MM.1S (cell line): Measurements from ENCODE around the gene TMEM150C.

Experiments
- DNase-seq: peaks from one replicate; pipeline ENCODE4 v3.0.0-alpha.2; 2015
- H2AFZ ChIP-seq: fragments of 300-600 bp; sonication (generic); 2 replicates; pipeline ENCODE4 v1.6.0; 2016; ENCODE audit warnings: antibody characterized with exemption, low read length
- H3F3A ChIP-seq: fragments of 300-600 bp; sonication (generic); 2 replicates; pipeline ENCODE4 v1.6.1; 2016; ENCODE audit warnings: mild to moderate bottlenecking, antibody characterized with exemption, low read length, moderate library complexity, mixed read lengths; ENCODE audit not compliant: insufficient read depth
- H3K27ac ChIP-seq: fragments of 300-600 bp; sonication (generic); 2 replicates; pipeline ENCODE4 v1.5.1; 2016; ENCODE audit warnings: mild to moderate bottlenecking, low read length
- H3K27me3 ChIP-seq: fragments of 300-600 bp; sonication (generic); replicated peaks from 2 replicates; pipeline ENCODE4 v1.6.0; 2016; ENCODE audit warnings: low read length; ENCODE audit not compliant: insufficient read depth
- H3K36me3 ChIP-seq: fragments of 300-600 bp; sonication (generic); replicated peaks from 2 replicates; pipeline ENCODE4 v1.6.1; 2016; ENCODE audit warnings: mild to moderate bottlenecking, low read length, mixed read lengths; ENCODE audit not compliant: insufficient read depth
- H3K4me1 ChIP-seq: fragments of 300-600 bp; sonication (generic); 2 replicates; pipeline ENCODE4 v1.6.1; 2016; ENCODE audit warnings: low read length, mixed read lengths
- H3K4me2 ChIP-seq: fragments of 300-600 bp; sonication (generic); 2 replicates; pipeline ENCODE4 v1.6.0; 2016; ENCODE audit warnings: low read depth, low read length
- H3K4me3 ChIP-seq: fragments of 300-600 bp; sonication (generic); 2 replicates; pipeline ENCODE4 v1.5.1; 2016; ENCODE audit warnings: low read length, mixed read lengths
- H3K79me2 ChIP-seq: fragments of 300-600 bp; sonication (generic); 2 replicates; pipeline ENCODE4 v1.6.1; 2016; ENCODE audit warnings: mixed run types, low read length, mixed read lengths
- H3K9ac ChIP-seq: fragments of 300-600 bp; sonication (generic); 2 replicates; pipeline ENCODE4 v1.6.1; 2016; ENCODE audit warnings: low read length, mixed read lengths
- H3K9me2 ChIP-seq: fragments of 300-600 bp; sonication (generic); replicated peaks from 2 replicates; pipeline ENCODE4 v1.6.1; 2016; ENCODE audit warnings: mild to moderate bottlenecking, low read length, mixed read lengths; ENCODE audit not compliant: insufficient read depth
- H3K9me3 ChIP-seq: fragments of 300-600 bp; sonication (generic); replicated peaks from 2 replicates; pipeline ENCODE4 v1.6.1; 2016; ENCODE audit warnings: mild to moderate bottlenecking, low read length, mixed read lengths; ENCODE audit not compliant: insufficient read depth
- H4K20me1 ChIP-seq: fragments of 300-600 bp; sonication (generic); 2 replicates; pipeline ENCODE4 v1.6.1; 2016; ENCODE audit warnings: mild to moderate bottlenecking, low read length, moderate library complexity, mixed read lengths; ENCODE audit not compliant: insufficient read depth
- CTCF ChIP-seq: fragments of 300-600 bp; sonication (generic); IDR thresholded peaks from 2 replicates; pipeline ENCODE4 v1.5.1; 2016; ENCODE audit warnings: antibody characterized with exemption, low read length, mixed read lengths
- EZH2 ChIP-seq: fragments of 300-600 bp; sonication (generic); optimal IDR thresholded peaks from 2 replicates; pipeline ENCODE3; 2017; ENCODE audit warnings: low read depth, mild to moderate bottlenecking, antibody characterized with exemption, low read length, mixed read lengths
- EZH2phosphoT487 ChIP-seq: fragments of 300-600 bp; sonication (generic); IDR thresholded peaks from 2 replicates; pipeline ENCODE4 v1.6.1; 2018; ENCODE audit warnings: antibody characterized with exemption, low read length

Gene TMEM150C

DNA sequence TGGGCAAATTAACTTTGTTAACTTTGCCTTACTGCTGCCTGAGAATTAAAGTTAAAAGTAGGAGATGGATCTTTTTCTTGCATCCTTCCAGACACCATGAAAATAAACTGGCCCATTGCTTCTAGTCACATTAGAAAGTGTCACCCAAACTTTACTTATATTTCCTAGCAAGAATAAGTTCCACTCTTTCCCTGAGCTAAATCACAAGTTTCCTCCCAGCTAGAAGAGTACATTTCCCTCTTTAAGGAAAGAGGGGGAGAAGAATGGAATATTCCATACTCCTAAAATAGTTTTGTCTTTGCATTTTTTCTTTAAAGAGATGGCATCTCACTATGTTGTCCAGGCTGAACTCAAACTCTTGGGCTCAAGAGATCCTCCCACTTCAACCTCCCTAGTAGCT is 53.8 kb downstream of the TMEM150C start:
- DNase-seq, result no peak
- Histone ChIP-seq H3K36me3 (no peaks in the 10 kb centered on the region), H3K4me2 (no peak overlapping the region), H3F3A (no peaks in the 10 kb centered on the region), H3K9me3 (no peaks in the 10 kb centered on the region), H3K9ac (no peak overlapping the region), H3K79me2 (no peaks in the 10 kb centered on the region), H3K4me1 (no peaks in the 10 kb centered on the region), H4K20me1 (no peaks in the 10 kb centered on the region), H3K9me2 (no peaks in the 10 kb centered on the region), H2AFZ (no peak overlapping the region), H3K4me3 (no peak overlapping the region), H3K27me3 (no peaks in the 10 kb centered on the region), H3K27ac (no peak overlapping the region)
- TF ChIP-seq CTCF, result no peak
- TF ChIP-seq EZH2, result no peak
- no peak for TF ChIP-seq EZH2phosphoT487

DNA sequence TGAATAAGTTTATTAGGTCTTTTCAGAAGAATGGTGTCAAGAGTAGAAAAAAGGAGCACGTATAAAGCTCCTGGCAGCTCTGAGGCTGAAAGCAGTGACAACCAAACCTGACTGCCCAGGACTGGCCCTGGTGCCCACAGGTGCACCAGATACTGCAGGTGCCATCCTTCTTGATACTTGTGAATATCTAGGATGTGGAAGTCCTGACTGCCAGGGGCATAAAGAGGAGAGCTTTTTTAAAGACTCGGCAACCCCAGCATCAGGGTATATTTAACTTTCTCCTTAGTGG is 60.7 kb downstream of the TMEM150C start:
- Histone ChIP-seq H3K4me1 (no peaks in the 10 kb centered on the region), H3F3A (no peaks in the 10 kb centered on the region), H3K4me3 (no peak overlapping the region), H3K79me2 (no peaks in the 10 kb centered on the region), H4K20me1 (no peaks in the 10 kb centered on the region), H3K27ac (no peak overlapping the region), H3K27me3 (no peaks in the 10 kb centered on the region), H3K9ac (no peak overlapping the region), H3K4me2 (no peak overlapping the region), H3K9me3 (no peaks in the 10 kb centered on the region), H3K9me2 (no peaks in the 10 kb centered on the region), H3K36me3 (no peaks in the 10 kb centered on the region), H2AFZ (no peak overlapping the region)
- no peak for DNase-seq
- TF ChIP-seq EZH2 (no peak), CTCF (no peak), EZH2phosphoT487 (no peak)

DNA sequence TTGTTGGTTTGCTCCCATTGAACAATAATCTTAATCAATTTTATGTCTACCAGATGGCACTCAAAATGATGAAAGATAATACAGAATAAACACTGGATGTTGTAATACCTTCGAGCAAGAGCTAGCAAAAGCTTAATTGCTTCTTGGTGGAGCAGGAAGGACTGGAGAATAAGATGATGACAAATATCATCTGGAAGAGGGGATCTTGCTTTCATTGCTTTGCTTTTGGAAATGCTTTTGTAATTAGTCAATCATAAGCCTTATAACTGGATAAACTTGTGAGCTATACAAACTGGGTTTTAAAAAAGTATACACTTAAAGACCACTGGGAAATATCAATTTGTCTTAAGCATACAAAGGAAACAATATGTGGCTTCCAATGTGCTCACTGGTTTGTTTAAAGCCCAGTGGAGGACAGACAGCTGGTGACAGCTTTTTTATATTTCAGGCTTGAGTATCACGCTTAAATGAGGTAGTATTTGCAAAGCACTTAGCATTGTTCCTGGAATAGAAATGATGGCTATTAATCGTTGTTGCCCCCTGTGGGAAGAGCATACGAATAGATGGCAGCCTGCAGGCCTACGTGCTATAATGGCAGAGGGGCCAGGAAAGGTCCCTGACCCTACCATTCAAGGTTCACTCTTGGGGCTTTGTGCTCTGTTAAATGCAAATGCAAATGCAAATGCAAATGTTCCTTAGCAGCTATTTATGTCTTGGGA is 61.2 kb downstream of the TMEM150C start:
- no peak overlapping the region for H3K4me3 ChIP-seq
- no peaks in the 10 kb centered on the region for H3K9me3 ChIP-seq
- H2AFZ ChIP-seq, result no peak overlapping the region
- no peaks in the 10 kb centered on the region for H3K27me3 ChIP-seq
- no peak overlapping the region for H3K9ac ChIP-seq
- H4K20me1 ChIP-seq, result no peaks in the 10 kb centered on the region
- H3K79me2 ChIP-seq, result no peaks in the 10 kb centered on the region
- no peaks in the 10 kb centered on the region for H3K36me3 ChIP-seq
- no peaks in the 10 kb centered on the region for H3K9me2 ChIP-seq
- H3K27ac ChIP-seq, result no peak overlapping the region
- no peak overlapping the region for H3K4me2 ChIP-seq
- DNase-seq, result no peak
- H3K4me1 ChIP-seq, result no peaks in the 10 kb centered on the region
- TF ChIP-seq CTCF (no peak), EZH2 (no peak), EZH2phosphoT487 (no peak)
- H3F3A ChIP-seq, result no peaks in the 10 kb centered on the region
